A549 (cell line): Measurements from ENCODE around the gene PARG.

ENCODE experiments used
- HDAC2 ChIP-seq: fragments of 200-600 bp; sonication (generic); IDR thresholded peaks from 2 replicates; pipeline ENCODE4 v1.6.1; 2016
- HEYL ChIP-seq: fragments of 250-450 bp; sonication (Bioruptor Pico); IDR thresholded peaks from 2 replicates; pipeline ENCODE4 v1.8.0; 2021; ENCODE audit warnings: mild to moderate bottlenecking, moderate library complexity
- HOXB5 ChIP-seq: fragments of 250-450 bp; sonication (Bioruptor Pico); IDR thresholded peaks from 2 replicates; pipeline ENCODE4 v1.5.0; 2020; ENCODE audit warnings: mild to moderate bottlenecking, moderate library complexity
- PHF8 ChIP-seq: fragments of 200-600 bp; sonication (generic); IDR thresholded peaks from 2 replicates; pipeline ENCODE4 v1.6.1; 2016; ENCODE audit warnings: low read depth, mild to moderate bottlenecking, antibody characterized with exemption, moderate library complexity, borderline replicate concordance
- SMC3 ChIP-seq: fragments of >200 bp; sonication (Bioruptor Twin); formaldehyde crosslinking; IDR thresholded peaks from 3 replicates; pipeline ENCODE4 v1.6.1; 2018; ENCODE audit warnings: inconsistent platforms

DNA sequence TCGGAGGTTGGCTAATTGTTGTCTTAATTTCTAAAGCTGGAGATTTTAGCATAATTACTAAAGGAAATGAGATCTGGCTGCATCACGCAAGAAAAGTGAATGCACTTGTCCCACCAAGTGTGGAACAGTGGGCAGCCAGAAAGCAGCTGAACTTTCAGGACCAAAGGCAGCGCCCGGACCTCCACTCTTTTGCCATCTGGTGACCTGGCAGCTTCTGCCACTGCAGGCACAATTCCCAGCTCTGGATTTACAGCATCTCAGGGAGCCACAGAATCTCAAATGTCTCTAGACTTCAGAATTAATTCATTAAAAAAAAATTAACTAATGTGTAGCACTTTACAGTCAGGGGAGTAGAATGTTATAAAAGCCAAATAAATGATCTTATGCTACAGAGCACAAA is 165.0 kb downstream of the PARG start:
- no peak for TF ChIP-seq PHF8
- no peak for TF ChIP-seq HOXB5 (CRISPR knock-in tag)
- no peak for TF ChIP-seq HDAC2
- no peak for TF ChIP-seq SMC3
- no peak for TF ChIP-seq HEYL (CRISPR knock-in tag)
